ENCODE data around the gene GPX8.

DNA sequence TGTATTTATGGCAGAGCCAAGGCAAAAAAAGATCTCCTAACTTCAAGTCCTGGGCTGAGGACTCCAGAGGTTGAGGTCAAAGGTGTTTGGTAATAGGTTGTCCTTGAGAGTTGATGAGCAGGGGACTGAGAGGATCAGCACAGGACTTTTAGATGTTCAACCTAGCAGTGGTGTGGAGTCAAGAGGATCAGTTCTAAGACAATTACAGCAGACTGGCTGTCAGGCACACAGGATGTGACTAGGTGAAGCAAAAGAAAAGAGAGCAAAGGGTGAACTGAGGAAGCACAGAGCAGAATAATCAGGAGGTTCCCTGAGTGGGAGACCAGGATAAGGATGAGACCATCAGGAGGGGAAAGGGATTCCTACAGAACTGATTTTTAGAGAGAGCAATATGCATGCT, 46.6 kb upstream of the GPX8 start:
- TF ChIP-seq, protein P1, sequence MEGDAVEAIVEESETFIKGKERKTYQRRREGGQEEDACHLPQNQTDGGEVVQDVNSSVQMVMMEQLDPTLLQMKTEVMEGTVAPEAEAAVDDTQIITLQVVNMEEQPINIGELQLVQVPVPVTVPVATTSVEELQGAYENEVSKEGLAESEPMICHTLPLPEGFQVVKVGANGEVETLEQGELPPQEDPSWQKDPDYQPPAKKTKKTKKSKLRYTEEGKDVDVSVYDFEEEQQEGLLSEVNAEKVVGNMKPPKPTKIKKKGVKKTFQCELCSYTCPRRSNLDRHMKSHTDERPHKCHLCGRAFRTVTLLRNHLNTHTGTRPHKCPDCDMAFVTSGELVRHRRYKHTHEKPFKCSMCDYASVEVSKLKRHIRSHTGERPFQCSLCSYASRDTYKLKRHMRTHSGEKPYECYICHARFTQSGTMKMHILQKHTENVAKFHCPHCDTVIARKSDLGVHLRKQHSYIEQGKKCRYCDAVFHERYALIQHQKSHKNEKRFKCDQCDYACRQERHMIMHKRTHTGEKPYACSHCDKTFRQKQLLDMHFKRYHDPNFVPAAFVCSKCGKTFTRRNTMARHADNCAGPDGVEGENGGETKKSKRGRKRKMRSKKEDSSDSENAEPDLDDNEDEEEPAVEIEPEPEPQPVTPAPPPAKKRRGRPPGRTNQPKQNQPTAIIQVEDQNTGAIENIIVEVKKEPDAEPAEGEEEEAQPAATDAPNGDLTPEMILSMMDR (IDR thresholded peaks at IDR 0.05): no peak
- no peak for TF ChIP-seq POLR2A (IDR thresholded peaks at IDR 0.05)

Measured in Peyer's patch (tissue), 4 donors.